Lung microvascular endothelial cell (primary cell): Measurements from ENCODE around the gene DTX2. TPM values are rescaled to one million over a fixed set of nuclear protein-coding genes. Genes with fewer than 3 reads are reported as not detected.
A peak's percentile ranks its signal among the peaks of the same experiment; 100 is the strongest.
"Not testable (repeated sequence)": the region's sequence is repeated elsewhere in the genome, so short reads cannot be mapped to it uniquely, and the experiment has no call there.

Experiments used
- DNase-seq, 2 donors: peaks; one replicate each; pipeline versions ENCODE4 v3.0.0 to v3.0.0-alpha.2; 2010; ENCODE audit warnings: low read depth in 2 of 2
- total RNA-seq: library from RNA; depleted of rRNA; stranded (reverse); fragments of >200 nt; gene quantifications from 2 replicates; pipeline ENCODE4 v1.2.1, GENCODE V29; 2014

The DTX2 gene
- total RNA-seq, 1 donor from 2014 or later: 3.6 TPM

DNA sequence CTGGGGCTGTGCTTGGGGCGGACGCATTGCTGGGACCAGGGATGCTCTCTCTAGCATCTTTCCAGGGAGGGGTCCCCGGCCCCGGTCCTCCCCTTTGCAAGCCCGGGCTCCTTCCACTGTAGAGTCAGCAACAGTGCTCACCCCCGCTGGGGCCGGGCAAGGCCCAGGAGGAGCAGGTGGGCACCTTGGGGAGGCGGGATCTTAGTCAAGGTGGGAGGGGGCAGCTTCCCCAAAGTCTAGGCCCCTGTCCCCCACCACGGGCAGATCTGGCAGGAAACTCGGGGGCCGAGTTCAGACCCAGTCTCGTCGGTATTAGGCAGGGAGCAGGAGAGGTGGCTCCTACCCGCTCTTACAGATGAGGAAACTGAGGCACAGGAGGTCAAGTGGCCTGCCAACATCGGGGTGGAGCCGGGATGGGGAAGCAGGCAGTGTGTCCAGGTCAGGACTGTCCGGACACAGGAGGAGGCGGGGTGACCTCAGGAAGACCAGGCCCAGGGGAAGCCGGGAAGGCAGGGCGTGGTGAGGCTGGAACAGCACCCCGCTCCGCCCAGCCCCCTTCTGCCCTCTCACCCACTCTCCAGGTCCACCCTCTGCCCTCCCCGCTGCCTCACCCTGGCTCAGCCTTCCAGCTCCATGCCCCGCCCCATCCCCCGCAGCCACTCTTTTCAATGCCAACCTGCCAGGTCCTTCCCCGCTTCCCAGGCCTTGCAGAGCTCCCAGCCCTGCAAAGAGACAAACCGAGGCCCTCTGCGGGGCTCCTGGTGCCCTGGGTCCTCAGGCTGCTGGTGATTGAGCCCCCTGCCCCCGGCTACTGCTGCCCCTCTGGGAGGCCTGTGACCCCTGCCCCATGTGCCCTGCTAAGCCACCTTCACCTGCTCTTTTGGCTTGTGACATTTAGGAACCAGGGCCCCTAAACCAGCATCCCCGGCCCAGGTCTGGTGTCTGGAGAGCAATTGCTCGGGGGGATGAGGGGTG is 50.7 kb downstream of the DTX2 start:
- not testable (repeated sequence) for DNase-seq

- peak; percentile 30 to 41 for DNase-seq
Measured at GRCh38 chr7:76512941-76513816, 51.7 kb downstream of the DTX2 start.

DNA sequence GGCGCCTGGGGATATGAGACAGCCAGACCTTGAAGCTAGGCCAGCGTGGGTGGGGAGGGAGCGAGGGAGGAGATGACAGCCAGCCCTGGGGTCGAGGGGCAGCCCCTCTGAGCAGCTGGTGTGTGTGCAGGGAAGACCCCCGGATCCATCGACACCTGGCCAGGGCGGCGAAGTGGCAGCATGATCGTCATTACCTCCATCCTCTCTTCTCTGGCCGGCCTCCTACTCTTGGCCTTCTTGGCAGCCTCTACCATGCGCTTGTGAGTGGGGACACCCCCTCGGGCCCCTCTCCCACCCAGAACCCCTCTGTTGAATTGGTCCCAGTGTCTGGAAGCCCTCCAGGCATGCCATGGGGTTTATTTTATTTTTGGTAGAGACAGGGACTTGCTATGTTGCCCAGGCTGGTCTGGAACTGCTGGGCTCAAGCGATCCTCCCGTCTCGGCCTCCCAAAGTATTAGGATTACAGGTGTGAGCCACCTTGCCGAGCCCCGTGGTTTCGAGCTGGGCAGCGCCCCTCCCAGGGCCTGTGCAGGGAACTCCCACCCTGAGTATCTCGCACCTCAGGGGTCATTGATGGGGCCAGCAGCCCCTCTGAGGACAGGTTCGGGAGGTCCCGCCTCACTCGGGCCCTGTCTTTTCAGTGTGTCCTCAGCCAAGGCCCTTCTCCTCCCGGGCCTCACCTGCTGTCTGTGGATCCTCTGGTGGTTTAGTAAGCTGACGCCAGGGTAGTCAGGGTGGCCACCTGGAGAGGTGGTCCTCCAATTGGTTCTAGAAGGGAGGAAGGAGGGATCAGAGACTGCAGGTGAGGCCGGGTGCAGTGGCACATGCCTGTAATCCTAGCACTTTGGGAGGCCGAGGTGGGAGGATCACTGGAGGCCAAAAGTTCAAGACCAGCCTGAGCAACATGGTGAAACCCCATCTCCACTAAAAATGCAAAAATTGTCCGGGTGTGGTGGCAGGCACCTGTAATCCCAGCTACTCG is 52.6 kb downstream of the DTX2 start:
- no peak for DNase-seq

GRCh38 chr7:76514926-76515771 is 53.6 kb downstream of the DTX2 start:
- no peak for DNase-seq

- peak in 1 of 2 donors; percentile 39 for DNase-seq
Measured at GRCh38 chr7:76515999-76516443, 54.5 kb downstream of the DTX2 start.

- not testable (repeated sequence) for DNase-seq
Measured at GRCh38 chr7:76516932-76517331, 55.4 kb downstream of the DTX2 start.

GRCh38 chr7:76526183-76526582 is 64.7 kb downstream of the DTX2 start:
- DNase-seq: not testable (repeated sequence)

DNA sequence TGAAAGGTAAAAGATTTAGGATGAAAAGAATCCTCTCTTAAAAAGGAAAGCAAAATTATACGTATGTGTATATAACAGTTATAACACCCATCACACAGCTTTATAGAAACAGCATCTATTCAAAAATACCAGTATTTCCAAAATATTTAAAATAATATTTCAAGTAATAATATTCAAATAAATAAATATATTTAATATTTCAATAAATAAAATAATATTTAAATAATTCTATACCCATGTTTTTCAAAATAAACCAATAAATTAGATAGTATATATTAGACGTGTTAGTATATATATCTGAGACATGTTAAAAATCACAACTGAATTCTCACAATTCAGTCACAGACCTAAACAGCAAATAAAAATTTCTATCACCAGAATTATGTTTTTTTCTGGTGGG is 70.1 kb downstream of the DTX2 start:
- DNase-seq: not testable (repeated sequence)

GRCh38 chr7:76543197-76543596 is 81.7 kb downstream of the DTX2 start, which contains the start of gene SPDYE16:
Gene SPDYE16 (minus strand): TSS chr7:76543297. CDS start chr7:76541459, 1,838 bp downstream.
- DNase-seq: not testable (repeated sequence)

GRCh38 chr7:76549025-76549854 is 87.7 kb downstream of the DTX2 start:
- DNase-seq: peak; percentile 76 to 77

- peak in 1 of 2 donors; percentile 10 for DNase-seq
Measured at GRCh38 chr7:76549855-76550248, 88.3 kb downstream of the DTX2 start.

DNA sequence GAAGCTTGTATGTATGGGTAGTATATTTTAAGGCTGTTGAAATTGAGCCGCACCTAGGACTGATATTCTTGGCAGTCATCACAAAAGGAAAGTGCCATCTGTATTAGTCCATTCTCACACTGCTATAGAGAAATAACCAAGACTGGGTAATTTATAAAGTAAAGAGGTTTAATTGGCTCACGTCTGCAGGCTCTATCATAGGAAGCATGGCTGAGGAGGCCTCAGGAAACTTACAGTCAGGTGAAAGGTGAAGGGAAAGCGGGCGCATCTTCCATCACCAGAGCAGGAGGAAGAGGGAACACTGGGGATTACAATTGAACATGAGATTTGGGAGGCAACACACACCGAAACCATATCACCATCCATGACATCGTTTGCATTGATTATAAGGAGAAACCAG is 90.5 kb downstream of the DTX2 start:
- DNase-seq: not testable (repeated sequence)

Other genes with a start within 250 kb of the DTX2 start
- 78.5 and 125 TPM in 2 replicates for gene HSPB1, start 159.0 kb upstream of the DTX2 start, total RNA-seq
- gene YWHAG, start 102.7 kb upstream of the DTX2 start, total RNA-seq: 69.3 and 98.4 TPM in 2 replicates
- gene SSC4D, start 52.0 kb upstream of the DTX2 start, total RNA-seq: 0.22 and 0.40 TPM in 2 replicates
- gene ZP3, start 36.8 kb upstream of the DTX2 start, total RNA-seq: 0.65 and 1.8 TPM in 2 replicates
- under 0.01 TPM in 2 replicates for gene UPK3B, start 48.8 kb downstream of the DTX2 start, total RNA-seq
- gene SPDYE16, start 81.6 kb downstream of the DTX2 start, total RNA-seq: not detected in 2 replicates
- 1.7 and 3.8 TPM in 2 replicates for gene POMZP3, start 165.6 kb downstream of the DTX2 start, total RNA-seq